HG02870 (cell line): Measurements from ENCODE around the gene KRTAP5-2.
"Not testable (repeated sequence)": the region's sequence is repeated elsewhere in the genome, so short reads cannot be mapped to it uniquely, and the experiment has no call there.

Experiments
- ATAC-seq: cut with Tn5 transposase; IDR thresholded peaks from one replicate; pipeline ENCODE4 v1.9.1; 2021; ENCODE audit warnings: mild to moderate bottlenecking, moderate library complexity; ENCODE audit not compliant: unreplicated experiment

KRTAP5-2 gene

GRCh38 chr11:1597994-1598380 lies at the start of gene KRTAP5-2:
Gene KRTAP5-2 (minus strand): TSS chr11:1598294. CDS start chr11:1598250, 44 bp downstream.
- ATAC-seq = no peak

- ATAC-seq = not testable (repeated sequence)
These were observed 48.4 kb upstream of the KRTAP5-2 start for GRCh38 chr11:1646540-1646939.

GRCh38 chr11:1645357-1645821 lies 47.3 kb upstream of the KRTAP5-2 start:
- no peak for ATAC-seq

- ATAC-seq = no peak
These were observed 46.7 kb upstream of the KRTAP5-2 start for GRCh38 chr11:1644601-1645356.

GRCh38 chr11:1643146-1643690 lies 45.1 kb upstream of the KRTAP5-2 start:
- no peak for ATAC-seq

GRCh38 chr11:1642288-1643145 lies 44.4 kb upstream of the KRTAP5-2 start:
- ATAC-seq = no peak

GRCh38 chr11:1641096-1641495 lies 43.0 kb upstream of the KRTAP5-2 start:
- no peak for ATAC-seq

- no peak for ATAC-seq
These were observed 42.2 kb upstream of the KRTAP5-2 start for GRCh38 chr11:1640076-1640946.

- no peak for ATAC-seq
These were observed 41.6 kb upstream of the KRTAP5-2 start for GRCh38 chr11:1639666-1640065.

GRCh38 chr11:1639102-1639620 lies 41.1 kb upstream of the KRTAP5-2 start:
- no peak for ATAC-seq

GRCh38 chr11:1638344-1638743 lies 40.2 kb upstream of the KRTAP5-2 start:
- no peak for ATAC-seq

GRCh38 chr11:1637628-1638027 lies 39.5 kb upstream of the KRTAP5-2 start:
- ATAC-seq = no peak

- ATAC-seq = no peak
These were observed 38.3 kb upstream of the KRTAP5-2 start for GRCh38 chr11:1636291-1636950.

GRCh38 chr11:1633864-1634263 lies 35.8 kb upstream of the KRTAP5-2 start:
- ATAC-seq = no peak

GRCh38 chr11:1632053-1632714 lies 34.1 kb upstream of the KRTAP5-2 start:
- ATAC-seq = no peak

GRCh38 chr11:1631066-1631568 lies 33.0 kb upstream of the KRTAP5-2 start:
- ATAC-seq = no peak

- no peak for ATAC-seq
These were observed 32.2 kb upstream of the KRTAP5-2 start for GRCh38 chr11:1630271-1630670.

- ATAC-seq = no peak
These were observed 31.5 kb upstream of the KRTAP5-2 start, which contains the start of gene KRTAP5-5 for GRCh38 chr11:1629326-1630185. Gene KRTAP5-5 (plus strand): TSS chr11:1629775. CDS start chr11:1629841, 66 bp downstream.
